OCI-LY3 (cell line): Measurements from ENCODE around the gene MYO5A.

Source experiments
- H2AFZ ChIP-seq: fragments of 200-600, 300-600 bp; shearing (Covaris generic); 2 replicates; pipeline ENCODE4 v1.6.0; 2014; ENCODE audit warnings: antibody characterized with exemption, low read depth, low read length
- H3K27ac ChIP-seq: fragments of 200-600, 300-600 bp; sonication (generic); 2 replicates; pipeline ENCODE4 v1.5.1; 2014; ENCODE audit warnings: mild to moderate bottlenecking, low read length, moderate library complexity, mixed read lengths
- H3K27me3 ChIP-seq: fragments of 200-600, 300-600 bp; sonication (generic); 2 replicates; pipeline ENCODE4 v1.6.1; 2014; ENCODE audit warnings: low read depth, low read length, mixed read lengths
- H3K36me3 ChIP-seq: fragments of 200-600, 300-600 bp; sonication (generic); replicated peaks from 2 replicates; pipeline ENCODE3; 2014; ENCODE audit warnings: low read depth, low read length, mixed read lengths
- H3K4me1 ChIP-seq: fragments of 300-600, 200-600 bp; sonication (generic); 2 replicates; pipeline ENCODE4 v1.6.1; 2014; ENCODE audit warnings: low read length, mixed read lengths
- H3K4me2 ChIP-seq: fragments of 200-600, 300-600 bp; sonication (generic); 2 replicates; pipeline ENCODE4 v1.6.1; 2014; ENCODE audit warnings: low read length, mixed read lengths
- H3K4me3 ChIP-seq: fragments of 300-600, 200-600 bp; sonication (generic); 2 replicates; pipeline ENCODE4 v1.5.1; 2014; ENCODE audit warnings: antibody characterized with exemption, mild to moderate bottlenecking, low read length, moderate library complexity
- H3K79me2 ChIP-seq: fragments of 300-600, 200-600 bp; shearing (Covaris generic); 2 replicates; pipeline ENCODE4 v1.6.1; 2014; ENCODE audit warnings: mild to moderate bottlenecking, low read length, mixed read lengths
- H3K9ac ChIP-seq: fragments of 300-600, 200-600 bp; shearing (Covaris generic); 2 replicates; pipeline ENCODE4 v1.6.0; 2014; ENCODE audit warnings: mild to moderate bottlenecking, low read length, moderate library complexity
- H3K9me3 ChIP-seq: fragments of 200-600, 300-600 bp; shearing (Covaris generic); 2 replicates; pipeline ENCODE4 v1.6.1; 2014; ENCODE audit warnings: low read length, mixed read lengths; ENCODE audit not compliant: insufficient read depth
- H4K20me1 ChIP-seq: fragments of 200-600, 300-600 bp; sonication (generic); 2 replicates; pipeline ENCODE4 v1.6.1; 2016; ENCODE audit warnings: low read length, mixed read lengths; ENCODE audit not compliant: insufficient read depth
- EZH2phosphoT487 ChIP-seq: fragments of 200-600 bp; shearing (Covaris generic); IDR thresholded peaks from 2 replicates; pipeline ENCODE4 v1.6.1; 2018; ENCODE audit warnings: antibody characterized with exemption, mixed run types, low read depth
- TF ChIP-seq, protein P1 (sequence below): fragments of 200-600, 300-600 bp; sonication (generic); IDR thresholded peaks from 2 replicates; pipeline ENCODE4 v1.5.1; 2014; ENCODE audit warnings: antibody characterized with exemption, low read length, low read depth

MYO5A gene

DNA sequence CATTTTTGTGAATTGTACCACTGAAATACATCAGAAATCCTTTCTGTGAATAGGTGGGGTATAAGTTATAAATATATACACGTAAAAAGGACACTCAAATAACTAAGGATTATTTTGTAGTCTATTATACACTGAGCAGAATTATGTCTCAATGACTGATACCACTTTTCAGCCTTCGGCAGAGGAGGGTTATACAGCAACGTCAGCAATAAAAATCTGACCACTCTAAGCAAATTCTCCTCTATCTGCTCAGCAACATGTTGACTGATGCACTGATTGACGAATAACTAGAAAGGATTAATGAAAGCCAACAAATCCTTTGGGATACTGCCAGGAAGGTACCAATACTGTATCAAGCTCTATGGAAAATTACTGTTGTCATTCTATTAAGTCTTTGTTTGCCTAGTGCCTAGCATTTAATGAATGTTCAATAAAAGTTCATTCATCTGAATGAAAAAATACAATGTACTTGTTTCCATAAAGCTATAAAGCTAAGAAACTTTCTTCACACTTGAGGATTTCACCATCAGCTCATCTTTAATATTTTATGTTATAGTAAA, 34.9 kb upstream of the MYO5A start:
- H3K9me3 ChIP-seq: no peaks in the 10 kb centered on the region
- TF ChIP-seq EZH2phosphoT487: no peak
- TF ChIP-seq, protein P1, sequence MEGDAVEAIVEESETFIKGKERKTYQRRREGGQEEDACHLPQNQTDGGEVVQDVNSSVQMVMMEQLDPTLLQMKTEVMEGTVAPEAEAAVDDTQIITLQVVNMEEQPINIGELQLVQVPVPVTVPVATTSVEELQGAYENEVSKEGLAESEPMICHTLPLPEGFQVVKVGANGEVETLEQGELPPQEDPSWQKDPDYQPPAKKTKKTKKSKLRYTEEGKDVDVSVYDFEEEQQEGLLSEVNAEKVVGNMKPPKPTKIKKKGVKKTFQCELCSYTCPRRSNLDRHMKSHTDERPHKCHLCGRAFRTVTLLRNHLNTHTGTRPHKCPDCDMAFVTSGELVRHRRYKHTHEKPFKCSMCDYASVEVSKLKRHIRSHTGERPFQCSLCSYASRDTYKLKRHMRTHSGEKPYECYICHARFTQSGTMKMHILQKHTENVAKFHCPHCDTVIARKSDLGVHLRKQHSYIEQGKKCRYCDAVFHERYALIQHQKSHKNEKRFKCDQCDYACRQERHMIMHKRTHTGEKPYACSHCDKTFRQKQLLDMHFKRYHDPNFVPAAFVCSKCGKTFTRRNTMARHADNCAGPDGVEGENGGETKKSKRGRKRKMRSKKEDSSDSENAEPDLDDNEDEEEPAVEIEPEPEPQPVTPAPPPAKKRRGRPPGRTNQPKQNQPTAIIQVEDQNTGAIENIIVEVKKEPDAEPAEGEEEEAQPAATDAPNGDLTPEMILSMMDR: no peak
- H3K79me2 ChIP-seq: peaks cover 100% of the 10 kb centered on the region
- H2AFZ ChIP-seq: no peak overlapping the region
- no peak overlapping the region for H3K4me2 ChIP-seq
- no peaks in the 10 kb centered on the region for H3K27me3 ChIP-seq
- peaks cover 47% of the 10 kb centered on the region for H3K4me1 ChIP-seq
- H3K9ac ChIP-seq: no peak overlapping the region
- H3K4me3 ChIP-seq: no peak overlapping the region
- H4K20me1 ChIP-seq: peaks cover 85% of the 10 kb centered on the region
- H3K36me3 ChIP-seq: peaks cover 30% of the 10 kb centered on the region
- H3K27ac ChIP-seq: no peak overlapping the region

DNA sequence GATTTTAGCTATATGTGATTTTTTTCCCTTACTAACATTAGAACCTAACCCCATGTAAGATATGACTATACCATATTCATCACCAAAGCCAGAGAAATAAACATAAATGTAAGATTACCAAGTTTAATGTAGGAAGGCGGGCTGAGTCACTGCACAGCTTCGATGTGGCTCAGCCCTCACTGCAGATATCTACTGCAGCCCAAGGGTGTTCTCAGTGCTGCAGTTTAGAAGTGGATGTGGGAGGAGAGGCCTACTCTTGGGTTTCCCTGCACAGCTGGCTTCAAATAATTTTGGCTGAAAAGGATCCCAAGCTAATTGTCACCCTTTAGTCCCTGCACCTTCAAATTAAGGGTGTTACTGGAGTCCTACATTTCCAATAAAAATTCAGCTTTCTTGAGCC, 30.9 kb upstream of the MYO5A start:
- peak overlapping the region; percentile 21 for H3K4me2 ChIP-seq

DNA sequence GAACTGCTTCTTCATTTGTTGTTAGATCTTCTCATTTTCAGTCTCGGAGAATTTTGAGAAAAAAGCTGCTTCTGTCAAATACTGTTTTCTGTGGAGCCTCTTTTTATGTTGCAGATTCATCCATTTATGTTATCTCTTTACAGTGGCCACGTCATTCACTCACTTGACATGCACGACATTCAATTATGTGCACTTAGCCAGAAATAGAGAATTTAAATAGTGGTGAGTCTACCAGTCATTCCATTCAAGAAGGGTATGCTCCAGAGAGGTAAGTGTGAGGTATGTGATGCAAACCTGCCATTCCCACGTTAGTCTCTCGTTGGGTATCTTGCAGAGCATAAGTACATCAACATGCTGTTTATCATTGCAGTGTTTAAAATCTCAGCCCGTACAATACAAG, 30.3 kb upstream of the MYO5A start:
- Histone ChIP-seq H3K27me3 (no peaks in the 10 kb centered on the region), H3K4me2 (peak overlapping the region; percentile 21), H3K36me3 (peaks cover 33% of the 10 kb centered on the region), H3K4me3 (no peak overlapping the region), H3K9ac (no peak overlapping the region), H3K4me1 (peaks cover 35% of the 10 kb centered on the region), H4K20me1 (peaks cover 77% of the 10 kb centered on the region), H3K9me3 (no peaks in the 10 kb centered on the region), H3K79me2 (peaks cover 100% of the 10 kb centered on the region), H2AFZ (no peak overlapping the region), H3K27ac (0 out of 2 replicates have a peak overlapping the region, but pooled peaks have one; percentile 4)
- no peak for TF ChIP-seq EZH2phosphoT487
- TF ChIP-seq, protein P1: no peak

More for the DNA sequence above, 30.9 kb upstream of the MYO5A start:
- peaks cover 30% of the 10 kb centered on the region for H3K4me1 ChIP-seq
- no peak overlapping the region for H3K9ac ChIP-seq
- TF ChIP-seq EZH2phosphoT487: no peak
- TF ChIP-seq, protein P1: no peak
- H2AFZ ChIP-seq: no peak overlapping the region
- peaks cover 100% of the 10 kb centered on the region for H3K79me2 ChIP-seq
- H3K27ac ChIP-seq: 0 out of 2 replicates have a peak overlapping the region, but pooled peaks have one; percentile 4
- H3K36me3 ChIP-seq: peaks cover 34% of the 10 kb centered on the region
- no peak overlapping the region for H3K4me3 ChIP-seq
- no peaks in the 10 kb centered on the region for H3K9me3 ChIP-seq
- H3K27me3 ChIP-seq: no peaks in the 10 kb centered on the region
- peaks cover 78% of the 10 kb centered on the region for H4K20me1 ChIP-seq

DNA sequence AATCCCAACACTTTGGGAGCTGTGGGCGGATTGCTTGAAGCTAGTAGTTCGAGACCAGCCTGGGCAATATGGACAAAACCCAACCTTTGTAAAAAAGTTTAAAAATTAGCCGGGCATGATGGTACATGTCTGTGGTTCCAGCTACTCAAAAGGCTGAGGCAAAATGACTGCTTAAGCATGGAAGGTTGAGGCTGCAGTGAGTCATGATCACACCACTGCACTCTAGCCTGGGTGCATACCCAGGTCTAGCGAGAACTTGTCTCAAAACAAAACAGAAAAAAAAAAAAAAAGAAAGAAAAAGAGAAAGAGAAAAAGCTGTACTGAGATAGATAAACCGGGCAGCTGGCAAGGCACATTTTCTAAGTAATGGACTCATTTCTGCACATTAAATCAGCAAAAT, 29.5 kb upstream of the MYO5A start:
- H3K79me2 ChIP-seq: peaks cover 100% of the 10 kb centered on the region
- no peak overlapping the region for H2AFZ ChIP-seq
- no peaks in the 10 kb centered on the region for H3K9me3 ChIP-seq
- TF ChIP-seq, protein P1: no peak
- no peak for TF ChIP-seq EZH2phosphoT487
- H3K27ac ChIP-seq: peak overlapping the region; percentile 33
- H3K36me3 ChIP-seq: peaks cover 34% of the 10 kb centered on the region
- H3K4me3 ChIP-seq: no peak overlapping the region
- H3K9ac ChIP-seq: no peak overlapping the region
- H3K27me3 ChIP-seq: no peaks in the 10 kb centered on the region
- peak overlapping the region; percentile 21 for H3K4me2 ChIP-seq
- peaks cover 77% of the 10 kb centered on the region for H4K20me1 ChIP-seq
- peaks cover 43% of the 10 kb centered on the region for H3K4me1 ChIP-seq
